IMR-90 (cell line): ENCODE results near the gene EDIL3. TPM values are rescaled to one million over a fixed set of nuclear protein-coding genes. Genes with fewer than 3 reads are reported as not detected.

Source experiments
- ATAC-seq: fragments of 200-7000 bp; cut with Tn5 transposase; 2 replicates; pipeline ENCODE4 v1.9.1; 2020; ENCODE audit warnings: low read depth, mild to moderate bottlenecking, moderate library complexity
- BruUV-seq: library from RNA; stranded (reverse); fragments of 400-500 nt; replicated peaks from 2 replicates; lab custom pipeline; 2021; lab: Mats Ljungman, UMichigan
- CTCF ChIA-PET: fragments of 300-600 bp; formaldehyde crosslinking; extraction: SDS; loops from one replicate; lab custom pipeline; 2021; ENCODE audit warnings: antibody characterized with exemption; lab: Yijun Ruan, JAX
- POLR2A ChIA-PET: fragments of 300-600 bp; sonication (Branson Sonifier 250); formaldehyde crosslinking; loops from one replicate; lab custom pipeline; 2022; ENCODE audit warnings: antibody characterized with exemption; ENCODE audit not compliant: unreplicated experiment; lab: Charles Lee
- DNase-seq: peaks from one replicate; pipeline ENCODE4 v3.0.0; 2013
- H2AFZ ChIP-seq: replicated peaks from 2 replicates; pipeline ENCODE3; 2013; ENCODE audit warnings: low read length, mild to moderate bottlenecking; ENCODE audit not compliant: poor library complexity
- H2AK5ac ChIP-seq: 2 replicates; pipeline ENCODE4 v1.6.1; 2013; ENCODE audit warnings: low read depth, low read length, inconsistent platforms
- H2AK9ac ChIP-seq: replicated peaks from 2 replicates; pipeline ENCODE3; 2013; ENCODE audit warnings: mild to moderate bottlenecking, low read depth, low read length, moderate library complexity; ENCODE audit not compliant: poor library complexity
- H2BK120ac ChIP-seq: 2 replicates; pipeline ENCODE4 v1.6.1; 2013; ENCODE audit warnings: low read depth, low read length, inconsistent platforms
- H2BK15ac ChIP-seq: 3 replicates; pipeline ENCODE4 v1.6.1; 2013; ENCODE audit warnings: low read depth, low read length, inconsistent platforms
- H2BK20ac ChIP-seq: 2 replicates; pipeline ENCODE4 v1.6.1; 2013; ENCODE audit warnings: low read depth, mild to moderate bottlenecking, inconsistent platforms, low read length, moderate library complexity
- H2BK5ac ChIP-seq: 2 replicates; pipeline ENCODE4 v1.6.1; 2013; ENCODE audit warnings: mild to moderate bottlenecking, low read depth, low read length, inconsistent platforms; ENCODE audit not compliant: poor library complexity, severe bottlenecking
- H3K14ac ChIP-seq: replicated peaks from 2 replicates; pipeline ENCODE4 v1.6.1; 2013; ENCODE audit warnings: low read depth, low read length, inconsistent platforms
- H3K18ac ChIP-seq: 2 replicates; pipeline ENCODE4 v1.6.1; 2013; ENCODE audit warnings: low read depth, low read length, control low read depth
- H3K23ac ChIP-seq: 2 replicates; pipeline ENCODE4 v1.6.1; 2013; ENCODE audit warnings: low read depth, low read length, inconsistent platforms
- H3K27ac ChIP-seq: 2 replicates; pipeline ENCODE4 v1.5.1; 2013; ENCODE audit warnings: mild to moderate bottlenecking, control low read depth, low read length; ENCODE audit not compliant: insufficient read depth
- H3K27me3 ChIP-seq: 2 replicates; pipeline ENCODE4 v1.6.1; 2013; ENCODE audit warnings: low read length; ENCODE audit not compliant: control insufficient read depth, insufficient read depth
- H3K36me3 ChIP-seq: 2 replicates; pipeline ENCODE4 v1.6.1; 2013; ENCODE audit warnings: low read length, mixed read lengths; ENCODE audit not compliant: control insufficient read depth, insufficient read depth
- H3K4ac ChIP-seq: 2 replicates; pipeline ENCODE4 v1.6.1; 2013; ENCODE audit warnings: low read depth, low read length, inconsistent platforms
- H3K4me1 ChIP-seq: 2 replicates; pipeline ENCODE4 v1.6.1; 2013; ENCODE audit warnings: low read length, mixed read lengths; ENCODE audit not compliant: control insufficient read depth, insufficient read depth
- H3K4me2 ChIP-seq: 2 replicates; pipeline ENCODE4 v1.6.1; 2013; ENCODE audit warnings: low read depth, mild to moderate bottlenecking, control low read depth, low read length, moderate library complexity
- H3K4me3 ChIP-seq: 2 replicates; pipeline ENCODE4 v1.5.1; 2013; ENCODE audit warnings: low read depth, mild to moderate bottlenecking, control low read depth, low read length, moderate library complexity; ENCODE audit not compliant: insufficient read depth
- H3K56ac ChIP-seq: 2 replicates; pipeline ENCODE4 v1.6.1; 2013; ENCODE audit warnings: low read length, inconsistent platforms; ENCODE audit not compliant: insufficient read depth; ENCODE audit errors: extremely low read depth
- H3K79me1 ChIP-seq, 2 experiments: 2 replicates each; pipeline ENCODE4 v1.6.1; 2013; ENCODE audit warnings: low read length in 2 of 2, inconsistent platforms in 1 of 2, low read depth in 1 of 2
- H3K9ac ChIP-seq: 2 replicates; pipeline ENCODE4 v1.6.1; 2013; ENCODE audit warnings: low read depth, low read length, control low read depth
- H3K9me1 ChIP-seq: 2 replicates; pipeline ENCODE4 v1.6.1; 2013; ENCODE audit warnings: low read length, inconsistent platforms; ENCODE audit not compliant: insufficient read depth
- H3K9me3 ChIP-seq: 2 replicates; pipeline ENCODE4 v1.6.1; 2013; ENCODE audit warnings: low read length; ENCODE audit not compliant: control insufficient read depth, insufficient read depth
- H4K20me1 ChIP-seq: 2 replicates; pipeline ENCODE4 v1.6.1; 2013; ENCODE audit warnings: low read length, inconsistent platforms; ENCODE audit not compliant: insufficient read depth
- H4K5ac ChIP-seq: 2 replicates; pipeline ENCODE4 v1.6.1; 2013; ENCODE audit warnings: mild to moderate bottlenecking, low read depth, low read length, control low read depth
- H4K8ac ChIP-seq, 2 experiments: 2 replicates each; pipeline ENCODE4 v1.6.1; 2013; ENCODE audit warnings: low read depth in 2 of 2, low read length in 2 of 2, control low read depth in 1 of 2, inconsistent platforms in 1 of 2
- H4K91ac ChIP-seq: 2 replicates; pipeline ENCODE4 v1.6.1; 2013; ENCODE audit warnings: low read depth, low read length, inconsistent platforms; ENCODE audit not compliant: insufficient read depth
- CTCF ChIP-seq: conservative IDR thresholded peaks from 2 replicates; pipeline ENCODE4 v1.5.1; 2012; ENCODE audit warnings: mild to moderate bottlenecking, low read depth, low read length, improper control_type of control experiment
- RCOR1 ChIP-seq: IDR thresholded peaks from 2 replicates; pipeline ENCODE4 v1.6.1; 2012; ENCODE audit warnings: mild to moderate bottlenecking, low read length, improper control_type of control experiment; ENCODE audit not compliant: insufficient replicate concordance
- SMC3 ChIP-seq: fragments of 150-350 bp; IDR thresholded peaks from 2 replicates; pipeline ENCODE4 v1.6.1; 2016; ENCODE audit warnings: low read depth, mild to moderate bottlenecking, antibody characterized with exemption, low read length, moderate library complexity
- USF2 ChIP-seq: fragments of 150-350 bp; IDR thresholded peaks from 2 replicates; pipeline ENCODE4 v1.6.1; 2017; ENCODE audit warnings: mild to moderate bottlenecking, antibody characterized with exemption, low read length, low read depth
- WGBS, 2 experiments: methylation state at CpG; one replicate each; pipeline versions ENCODE4 v1.1.5 to v1.1.7; 2013; ENCODE audit warnings: missing lambda C conversion rate in 2 of 2; ENCODE audit not compliant: insufficient read length in 1 of 2; ENCODE audit errors: extremely low coverage in 2 of 2; 5-methylcytosine and 5-hydroxymethylcytosine counted together
- dilution Hi-C: fragments of 300-500 bp; cut with HindIII; formaldehyde crosslinking; loops from one replicate; pipeline ENCODE4 v1.14.3; 2018; ENCODE audit warnings: low sequenced_read_pairs; ENCODE audit not compliant: unreplicated experiment
- in situ Hi-C: fragments of 300-500 bp; cut with MboI; formaldehyde crosslinking; loops from 3 replicates; pipeline ENCODE4 v1.14.3; 2019; ENCODE audit warnings: low sequenced_read_pairs, inconsistent platforms, mixed read lengths
- intact Hi-C: fragments of 100-400 bp; cut with micrococcal nuclease; formaldehyde crosslinking; loops from 2 replicates; pipeline ENCODE4 v1.10.0; 2022
- polyA plus RNA-seq, 3 experiments: library from polyadenylated mRNA; depleted of rRNA; stranded (reverse); fragments of >200 nt; gene quantifications; 2 replicates each; pipeline ENCODE4 v1.2.3, GENCODE V29; 2012; ENCODE audit warnings: low replicate concordance in 1 of 3
- total RNA-seq: library from RNA; depleted of rRNA; stranded (reverse); fragments of >200 nt; gene quantifications from 2 replicates; pipeline ENCODE4 v1.2.3, GENCODE V29; 2012

EDIL3 gene
- total and polyA plus RNA-seq, 2 of the 4 experiments (the other 2 are of a cell fraction) = 55.5 to 82.8 TPM

GRCh38 chr5:84397385-84397784, 12.7 kb upstream of the EDIL3 start:
- Histone ChIP-seq H2BK5ac (no peak overlapping the region), H3K9ac (no peak overlapping the region), H2BK15ac (no peak overlapping the region), H3K27me3 (no peaks in the 10 kb centered on the region), H2AK5ac (no peak overlapping the region), H2AFZ (no peak overlapping the region), H2AK9ac (no peak overlapping the region), H4K20me1 (no peaks in the 10 kb centered on the region), H3K4me3 (no peak overlapping the region), H3K9me3 (no peaks in the 10 kb centered on the region), H4K5ac (no peak overlapping the region), H3K36me3 (no peaks in the 10 kb centered on the region), H3K18ac (no peak overlapping the region), H3K23ac (no peak overlapping the region), H3K4me2 (no peak overlapping the region), H2BK120ac (no peak overlapping the region), H3K79me1 (peaks cover 0 to 3% of the 10 kb centered on the region in 2 experiments; a peak in 1 of 4 replicates), H2BK20ac (no peak overlapping the region), H3K56ac (no peak overlapping the region), H3K9me1 (no peaks in the 10 kb centered on the region), H3K27ac (no peak overlapping the region), H3K4ac (no peak overlapping the region), H4K8ac (no peak overlapping the region), H3K14ac (no peak overlapping the region), H4K91ac (no peak overlapping the region), H3K4me1 (peaks cover 2% of the 10 kb centered on the region; the same call in 1 of the 2 replicates)
- dilution Hi-C loops = no loop called here
- DNase-seq (no peak), ATAC-seq (no peak)
- ChIA-PET POLR2A (no interaction called here), CTCF (no interaction called here)
- BruUV-seq = no TSS peak
- intact Hi-C loops = no loop called here
- no CpG with 5 or more reads among the region's 1 CpG for WGBS, 2 experiments
- TF ChIP-seq SMC3 = no peak
- TF ChIP-seq USF2 = no peak
- TF ChIP-seq RCOR1 = no peak
- no peak for TF ChIP-seq CTCF
- in situ Hi-C loops = no loop called here
